Mesothelial cell of epicardium (in vitro differentiated cells): ENCODE results near the gene CSNK2A2. TPM values are rescaled to one million over a fixed set of nuclear protein-coding genes. Genes with fewer than 3 reads are reported as not detected.

Experiments
- DNase-seq, 2 experiments: peaks; one replicate each; pipeline ENCODE4 v3.0.0; 2021; ENCODE audit warnings: low spot score in 2 of 2; ENCODE audit not compliant: unreplicated experiment in 2 of 2
- H3K27ac Mint-ChIP-seq: 2 replicates; pipeline ENCODE4 v1.8.0; 2021; ENCODE audit warnings: mixed read lengths
- H3K27me3 Mint-ChIP-seq: 2 replicates; pipeline ENCODE4 v1.8.0; 2021; ENCODE audit warnings: low read depth, mixed read lengths
- H3K36me3 Mint-ChIP-seq: 2 replicates; pipeline ENCODE4 v1.8.0; 2021; ENCODE audit warnings: mixed read lengths
- H3K4me1 Mint-ChIP-seq: 2 replicates; pipeline ENCODE4 v1.8.0; 2021; ENCODE audit warnings: mixed read lengths
- H3K4me3 Mint-ChIP-seq: 2 replicates; pipeline ENCODE4 v1.8.0; 2021; ENCODE audit warnings: mild to moderate bottlenecking, moderate library complexity, mixed read lengths
- H3K9me3 Mint-ChIP-seq: 2 replicates; pipeline ENCODE4 v1.8.0; 2021; ENCODE audit warnings: mixed read lengths
- CTCF ChIP-seq: fragments of 200-600 bp; sonication (generic); IDR thresholded peaks from one replicate; pipeline ENCODE4 v1.5.0; 2021; ENCODE audit warnings: antibody characterized with exemption; ENCODE audit not compliant: unreplicated experiment
- total RNA-seq: library from RNA; stranded (reverse); gene quantifications from 3 replicates; pipeline ENCODE4 v1.2.1, GENCODE V29; 2021

The CSNK2A2 gene
- total RNA-seq, 1 donor from 2014 or later = 76.8 TPM

- peaks cover 4% of the 10 kb centered on the region for H3K9me3 Mint-ChIP-seq
- no peak for DNase-seq
- H3K27me3 Mint-ChIP-seq = no peaks in the 10 kb centered on the region
- peaks cover 39% of the 10 kb centered on the region for H3K36me3 Mint-ChIP-seq
- no peak overlapping the region for H3K4me3 Mint-ChIP-seq
- no peak overlapping the region for H3K27ac Mint-ChIP-seq
- TF ChIP-seq CTCF = no peak
- peaks cover 18% of the 10 kb centered on the region for H3K4me1 Mint-ChIP-seq
Measured at GRCh38 chr16:58114827-58115825, 82.8 kb downstream of the CSNK2A2 start.

GRCh38 chr16:58111302-58111627 is 86.6 kb downstream of the CSNK2A2 start:
- TF ChIP-seq CTCF = no peak
- H3K9me3 Mint-ChIP-seq = peaks cover 4% of the 10 kb centered on the region
- no peak for DNase-seq
- H3K4me3 Mint-ChIP-seq = no peak overlapping the region
- no peaks in the 10 kb centered on the region for H3K27me3 Mint-ChIP-seq
- peaks cover 15% of the 10 kb centered on the region for H3K4me1 Mint-ChIP-seq
- no peak overlapping the region for H3K27ac Mint-ChIP-seq
- H3K36me3 Mint-ChIP-seq = peaks cover 35% of the 10 kb centered on the region

GRCh38 chr16:58110571-58111301 is 87.2 kb downstream of the CSNK2A2 start:
- Mint-ChIP-seq H3K36me3 (peaks cover 31% of the 10 kb centered on the region), H3K4me3 (no peak overlapping the region), H3K4me1 (peaks cover 15% of the 10 kb centered on the region), H3K27me3 (no peaks in the 10 kb centered on the region), H3K27ac (peak overlapping the region; percentile 31), H3K9me3 (peaks cover 4% of the 10 kb centered on the region)
- no peak for DNase-seq
- no peak for TF ChIP-seq CTCF

GRCh38 chr16:58109881-58110280 is 88.0 kb downstream of the CSNK2A2 start:
- Mint-ChIP-seq H3K4me1 (peaks cover 15% of the 10 kb centered on the region), H3K9me3 (peaks cover 4% of the 10 kb centered on the region), H3K27ac (no peak overlapping the region), H3K4me3 (no peak overlapping the region), H3K36me3 (peaks cover 23% of the 10 kb centered on the region), H3K27me3 (no peaks in the 10 kb centered on the region)
- DNase-seq = no peak
- no peak for TF ChIP-seq CTCF

- no peak overlapping the region for H3K4me3 Mint-ChIP-seq
- peaks cover 4% of the 10 kb centered on the region for H3K9me3 Mint-ChIP-seq
Measured at GRCh38 chr16:58109330-58109729, 88.6 kb downstream of the CSNK2A2 start.

More at GRCh38 chr16:58109330-58109729, 88.6 kb downstream of the CSNK2A2 start:
- Mint-ChIP-seq H3K27ac (no peak overlapping the region), H3K27me3 (no peaks in the 10 kb centered on the region), H3K36me3 (peaks cover 17% of the 10 kb centered on the region), H3K4me1 (peaks cover 15% of the 10 kb centered on the region)
- no peak for TF ChIP-seq CTCF
- DNase-seq = no peak

Other genes with a start within 250 kb of the CSNK2A2 start
- gene CNGB1, start 227.0 kb downstream of the CSNK2A2 start, total RNA-seq = 0.07 to 0.27 TPM (median 0.14 TPM) in 3 replicates
- 13.5 to 16.5 TPM (median 15.0 TPM) in 3 replicates for gene ZNF319, start 197.4 kb downstream of the CSNK2A2 start, total RNA-seq
- 34.5 to 38.3 TPM (median 36.3 TPM) in 3 replicates for gene USB1, start 196.7 kb downstream of the CSNK2A2 start, total RNA-seq
- 16.2 to 17.8 TPM (median 16.3 TPM) in 3 replicates for gene MMP15, start 172.4 kb downstream of the CSNK2A2 start, total RNA-seq
- gene CFAP20, start 68.7 kb downstream of the CSNK2A2 start, total RNA-seq = 39.6 to 41.6 TPM (median 41.4 TPM) in 3 replicates
- not detected in 3 replicates for gene PRSS54, start 96.9 kb upstream of the CSNK2A2 start, total RNA-seq
- 5.0 to 6.0 TPM (median 5.5 TPM) in 3 replicates for gene GINS3, start 194.4 kb upstream of the CSNK2A2 start, total RNA-seq